NCI-H510A treated with DMSO at 0.1 percent for 48 hours (cell line): ENCODE measurements around the gene DCHS2.

Source experiments
- DNase-seq: peaks from one replicate; lab custom pipeline; 2025; lab: John Stamatoyannopoulos, UW

DCHS2 gene, protein sequence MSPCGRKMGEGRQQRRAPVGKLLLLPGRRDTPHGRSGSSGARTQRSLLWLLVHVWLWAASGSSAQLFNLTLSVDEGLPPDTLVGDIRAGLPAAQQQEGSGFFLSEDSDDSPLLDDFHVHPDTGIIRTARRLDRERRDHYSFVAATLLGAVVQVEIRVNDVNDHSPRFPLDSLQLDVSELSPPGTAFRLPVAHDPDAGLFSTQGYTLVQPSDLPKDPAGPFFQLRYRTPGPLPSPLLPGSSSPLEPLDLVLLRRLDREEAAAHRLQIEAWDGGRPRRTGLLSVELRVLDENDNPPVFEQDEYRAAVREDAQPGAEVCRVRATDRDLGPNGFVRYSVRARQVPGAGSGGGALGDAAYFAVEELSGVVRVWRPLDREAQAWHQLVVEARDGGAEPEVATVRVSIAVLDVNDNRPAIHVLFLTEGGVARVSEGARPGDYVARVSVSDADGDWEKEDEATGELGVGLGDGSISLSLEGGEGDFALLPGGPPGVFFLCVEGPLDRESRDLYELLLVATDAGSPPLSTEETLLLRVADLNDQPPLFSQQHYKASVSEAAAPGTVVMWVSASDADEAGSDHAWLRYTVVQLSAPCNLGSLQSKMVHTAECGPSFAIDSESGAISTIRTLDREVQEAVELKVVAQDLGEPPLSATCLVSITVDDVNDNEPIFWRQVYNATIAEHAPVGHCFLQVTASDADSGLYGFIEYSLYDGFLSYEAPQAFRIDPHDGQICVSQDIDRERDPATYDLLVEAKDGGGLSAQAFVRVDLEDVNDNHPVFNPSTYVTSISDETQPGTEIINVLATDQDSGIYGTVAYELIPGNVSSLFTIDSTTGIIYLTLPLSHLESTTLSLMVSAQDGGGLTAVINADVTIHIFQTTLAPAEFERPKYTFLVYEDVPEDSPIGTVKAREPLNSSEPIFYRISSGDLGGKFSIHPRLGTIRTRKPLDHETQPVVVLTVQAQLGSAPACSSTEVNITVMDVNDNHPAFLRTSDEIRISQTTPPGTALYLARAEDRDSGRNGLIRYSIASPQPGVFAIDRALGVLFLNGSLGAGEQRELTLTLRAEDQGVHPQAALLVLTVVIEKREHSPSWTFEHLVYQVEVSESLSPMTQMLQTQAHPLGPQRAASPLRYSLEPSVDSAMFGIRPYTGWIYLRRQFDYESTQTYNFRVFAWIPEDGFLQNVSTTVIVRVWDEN (N-terminal part only)

DNA sequence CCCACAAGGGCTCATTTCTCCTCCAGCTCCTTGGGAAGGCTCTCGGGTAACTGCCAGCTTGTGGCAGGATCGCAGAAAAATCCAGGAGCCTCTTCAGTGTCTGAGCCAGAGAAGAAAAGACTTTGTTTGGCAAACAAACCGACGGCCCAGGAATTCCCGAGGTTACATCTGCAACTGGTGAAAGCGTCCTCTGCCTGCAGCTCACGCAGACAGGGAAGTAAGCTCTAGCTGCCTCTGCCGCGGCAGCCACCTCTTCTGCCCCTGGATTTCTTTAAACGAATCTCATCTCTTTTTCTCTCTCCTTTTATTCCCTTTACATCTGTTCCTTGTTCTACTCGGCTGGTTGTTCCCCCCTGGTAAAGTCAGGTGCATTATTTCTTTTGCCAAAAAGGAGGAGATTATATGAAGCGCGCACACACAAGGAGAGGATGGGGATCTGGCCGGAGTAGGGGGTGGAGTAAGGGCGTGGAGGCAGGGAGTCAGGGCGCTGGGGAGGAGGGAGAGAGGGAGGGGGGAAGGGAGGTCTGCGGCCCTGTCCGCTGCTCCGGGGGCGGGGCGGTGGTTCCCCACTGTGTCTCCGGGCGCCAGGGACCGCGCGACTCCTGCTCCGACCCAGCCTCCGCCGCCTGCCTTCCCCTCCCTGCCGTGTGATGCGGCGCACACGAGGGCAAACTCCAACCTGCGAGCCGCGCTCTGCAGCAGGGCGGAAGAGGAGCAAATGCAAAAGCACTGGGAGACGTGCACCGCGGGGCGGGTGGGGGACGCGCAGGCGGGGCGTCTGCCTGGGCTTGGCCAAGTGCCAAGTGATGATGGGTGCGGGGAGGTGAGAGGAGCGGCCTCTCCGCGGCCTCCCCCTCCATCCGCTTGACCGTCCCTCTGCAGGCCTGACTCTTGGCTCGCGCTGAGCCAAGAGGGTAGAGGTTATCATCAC is at the start of gene DCHS2:
TSS of gene DCHS2 (minus strand) at position 459 of the 931 bp plus-strand sequence. CDS start at position 15, 444 bp downstream.
- DNase-seq = peak; percentile 70

DNA sequence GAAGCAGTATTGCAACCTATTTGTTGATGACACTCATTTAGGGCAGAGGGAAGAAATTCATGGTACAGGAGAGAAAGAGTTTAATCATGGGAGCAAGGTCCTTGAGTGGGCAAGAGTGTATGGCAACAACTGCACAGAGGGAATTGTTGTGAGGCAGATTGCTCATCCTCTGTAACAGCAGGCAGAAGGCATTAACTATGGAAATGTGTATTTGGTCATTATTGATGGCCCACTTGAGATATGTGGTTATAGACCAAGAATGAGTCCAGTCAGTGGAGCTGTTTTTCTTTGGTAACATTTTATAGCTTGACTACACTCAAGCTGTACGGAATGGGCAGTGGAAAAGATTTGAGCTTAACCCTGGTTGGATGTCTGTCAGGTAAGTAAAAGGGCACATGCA is 42.7 kb upstream of the DCHS2 start:
- no peak for DNase-seq

DNA sequence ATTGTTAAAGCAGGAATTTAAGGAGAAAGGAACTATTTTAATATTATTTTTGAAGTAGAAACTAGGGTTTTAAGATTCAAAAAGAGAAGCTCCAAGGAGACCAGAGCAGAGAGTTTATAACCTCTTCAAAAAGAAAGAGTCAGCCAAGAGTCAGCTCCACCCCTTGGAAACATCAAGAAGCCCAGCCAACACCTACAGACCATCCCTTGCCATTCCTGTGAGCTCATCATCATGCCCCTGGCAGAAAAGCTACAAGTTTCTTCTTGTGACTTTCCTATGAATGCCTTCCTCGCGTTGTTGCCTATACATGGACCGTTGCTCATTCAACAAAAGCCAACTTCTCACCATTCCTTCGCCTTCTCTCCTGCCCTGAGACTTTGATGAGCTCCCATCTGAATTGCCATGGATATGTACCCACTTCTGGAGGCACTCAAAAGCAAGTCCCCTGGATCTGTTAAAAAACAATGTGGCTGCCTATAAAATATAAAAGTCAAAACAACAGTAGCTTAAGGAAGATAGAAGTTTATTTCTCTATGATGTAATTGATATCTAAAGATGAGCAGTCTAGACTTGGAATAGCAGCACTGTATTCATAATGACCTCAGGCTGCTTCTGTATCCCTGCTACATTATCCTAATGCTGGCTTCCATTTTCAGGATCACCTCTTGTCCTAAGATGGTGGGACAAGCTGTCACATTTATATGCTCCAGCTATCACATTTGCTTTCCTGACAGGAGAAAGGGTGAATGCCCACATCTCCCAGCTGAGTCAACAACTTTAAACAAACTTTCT is 38.3 kb upstream of the DCHS2 start:
- no peak for DNase-seq

DNA sequence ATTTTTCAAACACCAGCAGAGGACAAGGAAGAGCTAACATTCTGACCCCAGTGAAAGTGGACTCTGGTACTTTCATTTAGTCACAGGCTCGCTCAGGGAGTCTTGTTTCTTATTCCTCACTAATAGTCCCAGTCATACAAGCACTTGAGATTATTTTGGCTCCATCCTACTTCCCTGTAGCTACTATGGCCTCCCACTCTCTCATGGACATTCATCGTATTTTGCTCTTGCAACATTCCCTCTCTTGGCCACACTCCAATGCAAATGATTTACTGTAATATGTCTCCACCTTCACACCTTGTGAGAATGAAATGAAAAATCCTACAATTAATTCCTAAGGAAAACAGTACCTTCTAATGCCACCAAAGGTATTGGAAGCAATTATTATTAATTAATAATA is 37.3 kb upstream of the DCHS2 start:
- DNase-seq = no peak

DNA sequence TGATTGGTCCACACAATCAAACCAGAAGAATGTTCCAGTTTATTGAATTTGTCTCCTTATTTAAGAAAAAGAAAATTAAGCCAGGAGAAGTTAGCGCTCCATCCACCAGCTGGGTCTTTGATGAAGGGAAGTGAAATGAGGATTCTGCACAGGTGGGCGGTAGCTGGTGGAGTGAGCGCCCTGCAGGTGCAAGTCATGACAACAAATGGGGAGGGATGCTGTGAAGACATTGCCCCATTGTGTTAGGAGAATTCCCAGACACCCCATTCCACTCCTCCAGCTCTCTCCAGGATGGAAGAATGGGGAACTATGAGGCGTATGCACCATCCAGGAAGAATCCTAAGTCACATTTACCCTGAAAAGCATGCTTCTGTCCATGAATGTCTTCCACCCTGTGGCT is 35.7 kb upstream of the DCHS2 start:
- no peak for DNase-seq

DNA sequence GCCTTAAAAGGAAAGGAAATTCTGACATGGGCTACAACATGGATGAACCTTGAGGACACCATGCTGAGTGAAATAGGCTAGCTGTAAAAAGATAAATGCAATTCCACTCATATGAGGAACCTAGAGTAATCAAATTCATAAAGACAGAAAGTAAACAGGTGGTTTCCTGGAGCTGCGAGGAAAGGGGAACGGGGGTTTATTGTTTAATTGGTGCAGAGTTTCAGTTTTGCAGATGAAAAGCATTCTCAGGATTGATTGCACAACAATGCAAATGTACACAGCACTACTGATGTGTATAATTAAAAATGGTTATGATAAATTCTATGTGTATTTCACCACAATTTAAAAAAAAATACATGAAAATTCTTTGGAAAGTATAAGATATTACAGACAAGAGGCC is 34.6 kb upstream of the DCHS2 start:
- no peak for DNase-seq

DNA sequence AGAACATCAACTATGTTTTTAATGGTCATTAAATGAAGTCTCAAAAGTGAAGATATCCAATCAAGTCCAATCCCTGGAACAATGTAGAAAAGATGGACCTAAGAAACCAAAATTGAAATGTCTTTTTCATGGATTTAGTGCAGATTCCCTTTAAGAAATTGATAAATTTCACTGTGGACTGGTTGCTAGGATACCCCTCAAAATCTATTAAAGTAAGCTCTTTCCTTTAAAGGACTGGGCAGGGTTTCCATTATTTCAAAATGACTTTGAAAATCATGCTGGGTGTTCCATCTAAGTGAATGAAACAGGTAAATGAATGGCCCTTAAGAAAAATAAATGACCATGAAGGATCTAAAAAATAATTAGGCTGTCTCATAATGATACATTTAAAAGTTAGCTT is 30.0 kb upstream of the DCHS2 start:
- no peak for DNase-seq

DNA sequence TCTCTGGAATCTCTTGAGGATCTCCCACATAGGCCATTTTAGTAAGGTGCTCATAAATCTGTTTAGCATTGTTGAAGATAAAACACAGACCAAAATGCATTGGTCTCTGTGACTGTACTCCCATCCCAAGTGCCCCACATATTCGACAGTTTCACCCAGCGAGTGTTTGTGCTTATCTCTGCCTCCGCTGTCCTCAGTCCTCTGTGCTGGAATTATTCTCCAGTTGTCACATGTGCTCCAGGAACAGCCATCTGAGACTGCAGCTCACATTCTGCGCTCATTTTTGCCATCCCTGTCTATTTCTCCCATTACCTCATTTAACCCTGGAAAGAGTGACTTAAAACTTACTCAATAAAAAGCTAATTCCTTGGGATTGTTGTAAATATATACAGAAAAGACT is 27.6 kb upstream of the DCHS2 start:
- DNase-seq = no peak

DNA sequence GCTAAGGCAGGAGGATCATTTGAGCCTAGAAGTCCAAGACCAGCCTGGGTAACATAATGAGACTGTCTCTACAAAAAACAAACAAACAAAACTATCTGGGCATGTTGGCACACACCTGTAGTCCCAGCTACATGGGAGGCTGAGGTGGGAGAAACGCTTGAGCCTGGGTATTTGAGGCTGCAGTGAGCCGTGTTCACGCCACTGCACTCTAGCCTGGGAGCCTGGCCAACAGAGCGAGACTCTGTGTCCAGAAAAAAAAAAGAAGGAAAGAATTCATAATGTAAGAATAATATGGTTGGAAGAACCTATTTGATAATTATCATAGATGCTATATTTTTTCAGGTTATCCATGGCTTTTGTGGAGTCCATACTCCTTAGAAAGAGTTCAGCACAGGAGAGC is 26.0 kb upstream of the DCHS2 start:
- no peak for DNase-seq

DNA sequence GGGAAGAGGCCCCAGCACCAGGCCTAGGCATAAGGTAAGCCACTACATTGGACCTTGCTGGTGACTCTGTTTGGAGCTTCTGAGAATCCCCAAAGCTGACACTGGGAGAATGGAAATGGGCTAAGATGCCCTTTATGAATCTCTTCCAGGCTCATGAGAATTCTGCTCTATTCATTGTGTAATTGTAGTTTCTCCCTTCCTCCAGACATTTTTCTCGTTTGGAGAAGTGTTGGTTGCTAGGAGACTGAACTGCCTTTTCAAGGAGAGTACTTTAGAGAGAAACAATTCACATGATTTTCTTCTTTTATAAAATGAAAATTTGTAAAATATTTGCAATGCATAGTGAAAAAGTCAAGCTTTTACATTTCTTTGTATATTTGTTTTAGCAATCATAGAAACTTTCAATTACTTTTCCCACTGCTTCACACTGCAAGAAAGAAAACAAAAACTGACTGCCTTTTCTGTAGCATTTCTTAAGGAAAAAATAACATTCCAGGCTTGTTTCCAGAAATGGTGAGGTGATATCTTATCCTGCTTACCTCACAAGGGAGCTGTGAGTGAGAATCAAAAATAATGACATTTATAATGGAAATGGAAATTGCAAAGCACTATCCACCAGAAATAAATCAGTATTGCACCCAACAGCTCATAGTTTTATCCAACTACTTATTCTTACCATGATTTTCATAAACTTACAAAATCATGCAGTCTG is 24.9 kb upstream of the DCHS2 start:
- DNase-seq = no peak

DNA sequence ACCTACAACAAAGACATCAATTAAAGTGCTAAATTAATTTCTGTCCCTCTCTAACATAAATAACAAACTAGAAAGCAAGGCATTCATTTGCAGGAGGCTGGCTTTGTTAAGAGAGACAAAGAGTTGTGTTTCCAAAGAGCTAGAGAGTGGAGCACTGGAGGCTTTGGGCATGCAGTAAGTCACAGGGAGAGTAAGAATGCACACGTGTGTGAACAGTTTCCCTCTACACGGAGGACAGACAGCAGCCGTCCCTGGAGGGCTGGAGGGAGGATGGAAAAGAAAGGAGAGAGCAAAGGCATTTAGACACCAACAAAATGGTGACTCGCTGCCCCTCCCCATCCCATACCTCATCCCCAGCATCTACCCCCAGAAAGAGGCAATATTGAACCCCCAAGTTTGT is 20.4 kb upstream of the DCHS2 start:
- DNase-seq = no peak

DNA sequence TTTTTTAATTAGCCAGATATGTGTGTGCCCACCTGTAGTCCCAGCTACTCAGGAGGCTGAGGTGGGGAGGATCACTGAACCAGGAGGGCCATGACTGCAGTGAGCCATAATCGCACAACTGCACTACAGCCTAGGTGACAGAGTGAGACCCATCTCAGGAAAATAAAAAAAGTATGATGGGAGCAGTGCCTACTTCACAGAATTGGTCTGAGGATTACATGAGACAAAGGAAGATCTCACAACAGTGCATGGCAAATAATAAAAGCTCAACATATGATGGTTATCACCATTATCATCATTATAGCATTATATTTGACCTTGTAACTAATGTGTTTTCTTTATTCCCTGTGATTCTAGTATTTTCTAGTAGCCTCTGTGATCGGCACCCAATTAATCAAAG is 19.9 kb upstream of the DCHS2 start:
- no peak for DNase-seq

DNA sequence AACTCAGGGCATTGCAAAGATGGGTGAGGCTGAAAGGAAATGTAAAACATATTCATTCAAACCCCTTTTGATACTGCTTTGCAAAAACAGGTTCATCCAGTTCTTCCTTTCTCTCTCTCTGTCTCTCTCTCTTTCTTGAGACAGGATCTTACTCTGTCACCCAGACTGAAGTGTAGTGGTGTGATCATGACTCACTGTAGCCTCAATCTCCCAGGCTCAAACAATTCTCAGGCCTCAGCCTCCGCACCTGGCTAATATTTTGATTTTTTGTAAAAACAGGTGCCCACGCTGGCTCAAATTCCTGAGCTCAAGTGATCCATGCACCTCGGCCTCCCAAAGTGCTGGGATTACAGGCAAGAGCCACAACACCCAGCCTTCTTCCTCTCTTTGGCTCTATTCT is 15.6 kb upstream of the DCHS2 start:
- peak; percentile 1 for DNase-seq

DNA sequence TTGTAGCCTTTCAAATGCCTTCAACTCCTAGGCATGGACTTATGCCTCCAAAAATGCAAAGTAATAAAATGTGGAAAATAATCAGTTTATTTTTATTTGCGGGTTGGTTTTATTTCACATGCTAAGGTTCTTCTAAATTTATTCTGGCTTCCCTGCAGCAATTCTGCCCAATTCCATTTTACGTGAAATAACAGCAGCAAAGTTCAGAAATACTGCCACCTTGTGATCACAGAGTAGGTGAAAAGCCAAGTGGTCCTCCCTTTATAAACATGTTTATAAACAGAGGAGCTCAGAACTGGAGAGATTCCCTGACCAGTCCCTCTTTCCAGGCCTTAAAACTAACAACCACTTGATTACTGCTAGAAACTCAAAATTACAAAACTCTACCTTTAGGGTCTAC is 14.7 kb upstream of the DCHS2 start:
- peak; percentile 32 for DNase-seq

DNA sequence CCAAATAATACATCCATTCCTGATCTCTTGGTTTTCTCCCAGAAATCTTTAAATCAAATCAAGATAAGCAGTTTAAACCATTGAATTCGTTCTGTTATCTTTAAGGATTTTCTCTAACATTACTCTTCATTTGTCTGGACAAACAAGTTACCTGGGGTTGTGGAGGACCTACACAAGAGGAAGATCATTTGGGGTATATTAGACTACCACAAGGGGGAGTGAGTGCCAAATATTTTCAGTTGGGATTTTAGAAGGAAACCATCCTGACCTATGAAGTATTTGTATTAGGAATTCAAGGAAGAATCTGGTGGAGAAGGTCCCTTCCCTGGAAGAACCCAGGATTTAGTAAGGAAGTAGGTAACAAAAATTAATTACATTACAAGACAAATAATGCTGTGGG is 12.0 kb upstream of the DCHS2 start:
- peak; percentile 6 for DNase-seq

DNA sequence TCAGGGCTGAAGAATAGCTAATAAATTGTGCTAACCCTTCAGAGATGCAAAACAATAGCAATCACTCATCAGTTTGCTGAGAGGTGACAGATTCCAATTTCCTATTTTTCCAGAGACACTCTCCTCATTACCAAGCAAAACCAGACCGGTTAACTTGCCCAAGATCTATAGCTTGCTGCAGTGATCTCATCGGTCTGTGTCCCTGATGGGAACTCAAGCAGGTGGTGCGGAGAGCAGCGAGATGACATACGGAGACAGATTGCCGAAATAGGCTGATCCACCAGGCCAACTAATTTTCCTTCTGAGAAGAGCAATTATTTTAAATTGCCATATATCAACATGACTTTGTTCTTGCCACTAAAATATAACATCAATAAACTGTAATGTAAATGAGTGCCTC is 10.5 kb upstream of the DCHS2 start:
- no peak for DNase-seq

DNA sequence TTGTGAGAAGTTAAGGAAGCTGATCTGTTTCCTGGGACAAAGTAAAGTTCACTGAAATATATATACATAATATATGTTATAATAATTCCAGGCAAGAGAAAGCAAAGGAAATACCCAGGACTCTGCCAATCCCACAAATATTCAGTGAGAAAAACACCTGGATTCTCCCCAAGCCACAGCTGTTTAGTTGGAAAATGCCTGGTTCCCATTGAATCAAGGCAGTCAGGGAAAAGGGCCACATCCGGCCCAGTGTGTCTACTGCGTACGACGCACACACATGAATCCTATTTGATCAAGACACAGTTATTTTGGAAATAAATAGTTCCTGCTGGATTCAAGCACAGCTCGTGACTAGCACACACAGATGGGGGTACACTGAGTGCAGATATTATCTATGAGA is 6.3 kb upstream of the DCHS2 start:
- no peak for DNase-seq

DNA sequence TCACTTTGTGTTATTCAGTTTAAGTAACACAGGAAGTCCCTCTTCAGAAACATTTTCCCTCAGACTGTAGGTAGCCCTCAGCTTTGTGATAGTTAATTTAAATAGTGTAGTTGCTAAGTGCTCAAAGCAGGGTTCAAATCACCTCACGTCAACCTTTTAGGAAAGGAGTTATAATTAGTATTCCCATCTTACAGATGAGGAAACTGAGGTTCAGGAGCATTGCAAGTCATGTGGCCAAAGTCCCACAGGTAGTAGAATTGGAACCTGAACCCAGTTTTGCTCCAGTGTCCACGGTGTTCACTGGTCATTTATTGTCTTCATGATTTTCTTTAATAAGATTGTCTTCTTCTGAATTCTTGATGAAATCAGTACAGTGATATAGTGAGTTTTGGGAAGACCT is 4.3 kb upstream of the DCHS2 start:
- DNase-seq = no peak

DNA sequence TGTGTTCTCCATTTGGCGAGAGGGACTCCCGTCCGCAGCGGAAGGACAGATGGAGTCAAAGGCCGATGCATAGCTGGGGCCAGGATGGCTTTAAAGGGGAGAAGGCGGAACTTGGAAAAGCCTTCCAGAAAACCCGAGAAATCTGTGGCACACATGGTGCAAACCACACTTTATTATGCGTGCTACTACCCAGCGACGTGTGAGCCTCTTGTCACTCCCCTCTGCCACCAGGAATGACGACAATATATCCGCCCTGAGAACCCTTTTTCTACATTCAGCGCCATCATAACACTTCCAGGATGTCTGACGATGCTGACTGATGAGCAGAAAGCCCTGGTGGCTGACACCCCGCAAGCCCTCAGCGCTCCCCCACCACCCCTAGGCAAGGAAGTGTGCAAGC is 689 bp upstream of the DCHS2 start:
- no peak for DNase-seq
